ENCODE measurements around the gene MAX.
"Not testable (repeated sequence)": the region's sequence is repeated elsewhere in the genome, so short reads cannot be mapped to it uniquely, and the experiment has no call there.

MAX gene

GRCh38 chr14:65035049-65035448 lies 67.3 kb downstream of the MAX start:
- DNase-seq (ENCODE audit: low read depth) = no peak

GRCh38 chr14:65034021-65034420 lies 68.3 kb downstream of the MAX start:
- DNase-seq (ENCODE audit: low read depth) = no peak

GRCh38 chr14:65033181-65033580 lies 69.1 kb downstream of the MAX start:
- DNase-seq (ENCODE audit: low read depth) = no peak

GRCh38 chr14:65032319-65032718 lies 70.0 kb downstream of the MAX start:
- no peak for DNase-seq (ENCODE audit: low read depth)

GRCh38 chr14:65031321-65031720 lies 71.0 kb downstream of the MAX start:
- not testable (repeated sequence) for DNase-seq (ENCODE audit: low read depth)

- no peak for DNase-seq (ENCODE audit: low read depth)
These were observed 73.4 kb downstream of the MAX start for GRCh38 chr14:65028937-65029336.

- no peak for DNase-seq (ENCODE audit: low read depth)
These were observed 75.1 kb downstream of the MAX start for GRCh38 chr14:65027127-65027799.

- no peak for DNase-seq (ENCODE audit: low read depth)
These were observed 75.8 kb downstream of the MAX start for GRCh38 chr14:65026526-65026925.

- DNase-seq (ENCODE audit: low read depth) = no peak
These were observed 76.5 kb downstream of the MAX start for GRCh38 chr14:65025818-65026217.
